Measurements from ENCODE around the gene GRM2. TPM values are rescaled to one million over a fixed set of nuclear protein-coding genes. Genes with fewer than 3 reads are reported as not detected.

The GRM2 gene
- total RNA-seq, 4 donors from 2014 or later: 0.13 to 2.2 (median 0.91) TPM

DNA sequence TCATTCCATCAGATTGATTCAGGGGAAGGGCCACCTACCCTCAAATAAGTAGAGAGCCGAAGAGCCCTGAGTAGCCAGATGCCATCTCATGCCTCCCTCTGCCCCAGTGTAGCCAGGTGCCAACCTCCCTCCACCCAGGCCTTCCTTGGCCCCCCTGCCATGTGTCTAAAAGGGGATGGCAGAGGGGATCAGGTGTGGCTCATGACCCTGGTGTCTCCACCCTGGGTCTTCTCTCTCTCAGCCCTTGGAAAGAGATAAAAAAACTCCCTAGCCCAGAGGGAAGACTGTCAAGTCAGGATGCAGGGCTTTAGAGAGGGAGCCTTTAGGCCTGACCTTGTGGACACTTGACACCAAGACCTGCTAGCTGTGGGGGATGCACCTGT lies 5.2 kb downstream of the GRM2 start:
- no peak for TF ChIP-seq POLR2A (IDR thresholded peaks at IDR 0.05)
- peak in 1 of 2 donors; percentile 60 for DNase-seq (ENCODE audit: low spot score in 2 of 2)
- 87 to 100% methylated on average over 1 of the region's 1 CpG for WGBS, 2 donors
- H3K4me3 ChIP-seq (ENCODE audit: low read depth, poor library complexity, severe bottlenecking): no peak overlapping the region
- intact Hi-C loops (cut with DNase I; ENCODE audit: low total_unique reads): no loop called here

DNA sequence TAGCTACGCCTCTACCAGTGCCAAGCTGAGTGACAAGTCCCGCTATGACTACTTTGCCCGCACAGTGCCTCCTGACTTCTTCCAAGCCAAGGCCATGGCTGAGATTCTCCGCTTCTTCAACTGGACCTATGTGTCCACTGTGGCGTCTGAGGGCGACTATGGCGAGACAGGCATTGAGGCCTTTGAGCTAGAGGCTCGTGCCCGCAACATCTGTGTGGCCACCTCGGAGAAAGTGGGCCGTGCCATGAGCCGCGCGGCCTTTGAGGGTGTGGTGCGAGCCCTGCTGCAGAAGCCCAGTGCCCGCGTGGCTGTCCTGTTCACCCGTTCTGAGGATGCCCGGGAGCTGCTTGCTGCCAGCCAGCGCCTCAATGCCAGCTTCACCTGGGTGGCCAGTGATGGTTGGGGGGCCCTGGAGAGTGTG lies 5.7 kb downstream of the GRM2 start:
- 96% methylated on average over 9 to 20 of the region's 20 CpGs for WGBS, 2 donors
- no peak for TF ChIP-seq POLR2A (IDR thresholded peaks at IDR 0.05)
- TF ChIP-seq, protein P1, sequence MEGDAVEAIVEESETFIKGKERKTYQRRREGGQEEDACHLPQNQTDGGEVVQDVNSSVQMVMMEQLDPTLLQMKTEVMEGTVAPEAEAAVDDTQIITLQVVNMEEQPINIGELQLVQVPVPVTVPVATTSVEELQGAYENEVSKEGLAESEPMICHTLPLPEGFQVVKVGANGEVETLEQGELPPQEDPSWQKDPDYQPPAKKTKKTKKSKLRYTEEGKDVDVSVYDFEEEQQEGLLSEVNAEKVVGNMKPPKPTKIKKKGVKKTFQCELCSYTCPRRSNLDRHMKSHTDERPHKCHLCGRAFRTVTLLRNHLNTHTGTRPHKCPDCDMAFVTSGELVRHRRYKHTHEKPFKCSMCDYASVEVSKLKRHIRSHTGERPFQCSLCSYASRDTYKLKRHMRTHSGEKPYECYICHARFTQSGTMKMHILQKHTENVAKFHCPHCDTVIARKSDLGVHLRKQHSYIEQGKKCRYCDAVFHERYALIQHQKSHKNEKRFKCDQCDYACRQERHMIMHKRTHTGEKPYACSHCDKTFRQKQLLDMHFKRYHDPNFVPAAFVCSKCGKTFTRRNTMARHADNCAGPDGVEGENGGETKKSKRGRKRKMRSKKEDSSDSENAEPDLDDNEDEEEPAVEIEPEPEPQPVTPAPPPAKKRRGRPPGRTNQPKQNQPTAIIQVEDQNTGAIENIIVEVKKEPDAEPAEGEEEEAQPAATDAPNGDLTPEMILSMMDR (IDR thresholded peaks at IDR 0.05): no peak
- H3K4me3 ChIP-seq (ENCODE audit: low read depth, poor library complexity, severe bottlenecking): no peak overlapping the region
- intact Hi-C loops (cut with DNase I; ENCODE audit: low total_unique reads): no loop called here
- DNase-seq (ENCODE audit: low spot score in 2 of 2): peak in 1 of 2 donors; percentile 83

DNA sequence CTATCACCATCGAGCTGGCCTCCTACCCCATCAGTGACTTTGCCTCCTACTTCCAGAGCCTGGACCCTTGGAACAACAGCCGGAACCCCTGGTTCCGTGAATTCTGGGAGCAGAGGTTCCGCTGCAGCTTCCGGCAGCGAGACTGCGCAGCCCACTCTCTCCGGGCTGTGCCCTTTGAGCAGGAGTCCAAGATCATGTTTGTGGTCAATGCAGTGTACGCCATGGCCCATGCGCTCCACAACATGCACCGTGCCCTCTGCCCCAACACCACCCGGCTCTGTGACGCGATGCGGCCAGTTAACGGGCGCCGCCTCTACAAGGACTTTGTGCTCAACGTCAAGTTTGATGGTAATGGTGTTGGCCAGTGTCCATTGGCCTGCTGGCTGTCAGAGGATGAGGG lies 6.1 kb downstream of the GRM2 start:
- intact Hi-C loops (cut with DNase I; ENCODE audit: low total_unique reads): no loop called here
- TF ChIP-seq POLR2A (IDR thresholded peaks at IDR 0.05): no peak
- TF ChIP-seq, protein P1 (IDR thresholded peaks at IDR 0.05): no peak
- 97% methylated on average over 16 to 18 of the region's 19 CpGs for WGBS, 2 donors
- DNase-seq (ENCODE audit: low spot score in 2 of 2): peak in 1 of 2 donors; percentile 49
- no peak overlapping the region for H3K4me3 ChIP-seq (ENCODE audit: low read depth, poor library complexity, severe bottlenecking)

- DNase-seq (ENCODE audit: low spot score in 2 of 2): peak in 1 of 2 donors; percentile 79
- TF ChIP-seq, protein P1 (IDR thresholded peaks at IDR 0.05): no peak
- no peak for TF ChIP-seq POLR2A (IDR thresholded peaks at IDR 0.05)
- intact Hi-C loops (cut with DNase I; ENCODE audit: low total_unique reads): no loop called here
- no peak overlapping the region for H3K4me3 ChIP-seq (ENCODE audit: low read depth, poor library complexity, severe bottlenecking)
- WGBS, 2 donors: 94 to 97% methylated on average over 30 to 32 of the region's 36 CpGs
These were observed 8.5 kb downstream of the GRM2 start for GRCh38 chr3:51715231-51715976.

GRCh38 chr3:51715977-51716294 lies 9.1 kb downstream of the GRM2 start:
- no peak for TF ChIP-seq POLR2A (IDR thresholded peaks at IDR 0.05)
- TF ChIP-seq, protein P1 (IDR thresholded peaks at IDR 0.05): no peak
- intact Hi-C loops (cut with DNase I; ENCODE audit: low total_unique reads): no loop called here
- DNase-seq (ENCODE audit: low spot score in 2 of 2): no peak
- 97 to 98% methylated on average over 8 of the region's 8 CpGs for WGBS, 2 donors
- H3K4me3 ChIP-seq (ENCODE audit: low read depth, poor library complexity, severe bottlenecking): no peak overlapping the region

GRCh38 chr3:51716805-51717204 lies 9.9 kb downstream of the GRM2 start:
- TF ChIP-seq, protein P1 (IDR thresholded peaks at IDR 0.05): no peak
- TF ChIP-seq POLR2A (IDR thresholded peaks at IDR 0.05): no peak
- DNase-seq (ENCODE audit: low spot score in 2 of 2): no peak
- intact Hi-C loops (cut with DNase I; ENCODE audit: low total_unique reads): no loop called here
- WGBS, 2 donors: 87% methylated on average over 5 of the region's 5 CpGs
- H3K4me3 ChIP-seq (ENCODE audit: low read depth, poor library complexity, severe bottlenecking): no peak overlapping the region

All from lower leg skin (tissue), 4 donors.